ENCODE measurements around the gene ATP11C.

Gene ATP11C

DNA sequence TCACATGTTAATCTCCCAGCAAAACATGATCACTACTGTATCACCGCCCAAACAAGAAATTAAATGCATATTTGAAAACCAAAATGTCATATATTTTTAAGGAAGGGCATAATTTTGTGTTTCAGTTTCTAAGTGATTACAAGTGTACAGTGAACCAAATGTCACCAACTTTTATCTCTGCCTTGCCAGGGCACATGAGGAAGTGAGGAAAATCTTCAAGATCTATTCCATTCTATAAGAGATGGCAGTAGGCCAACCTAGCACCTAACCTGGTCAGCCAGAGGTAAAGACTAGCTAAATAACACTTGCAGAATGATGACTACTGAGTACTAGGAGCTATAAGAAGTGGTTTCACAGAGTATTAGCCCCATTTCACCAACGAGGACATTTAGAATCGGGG lies 107.2 kb downstream of the ATP11C start:
- TF ChIP-seq SIN3A (IDR thresholded peaks at IDR 0.05; ENCODE audit: borderline replicate concordance, insufficient read depth, low read length) (no peak), POLR2AphosphoS5 (IDR thresholded peaks at IDR 0.05; ENCODE audit: low read depth, low read length) (no peak), FOXP2 (optimal IDR thresholded peaks at IDR 0.05; ENCODE audit: borderline replicate concordance, extremely low read depth, extremely low read length, insufficient read depth) (no peak), TAF1 (IDR thresholded peaks at IDR 0.05; ENCODE audit: borderline replicate concordance, insufficient read depth, low read length) (no peak)
- TF ChIP-seq, protein P1, sequence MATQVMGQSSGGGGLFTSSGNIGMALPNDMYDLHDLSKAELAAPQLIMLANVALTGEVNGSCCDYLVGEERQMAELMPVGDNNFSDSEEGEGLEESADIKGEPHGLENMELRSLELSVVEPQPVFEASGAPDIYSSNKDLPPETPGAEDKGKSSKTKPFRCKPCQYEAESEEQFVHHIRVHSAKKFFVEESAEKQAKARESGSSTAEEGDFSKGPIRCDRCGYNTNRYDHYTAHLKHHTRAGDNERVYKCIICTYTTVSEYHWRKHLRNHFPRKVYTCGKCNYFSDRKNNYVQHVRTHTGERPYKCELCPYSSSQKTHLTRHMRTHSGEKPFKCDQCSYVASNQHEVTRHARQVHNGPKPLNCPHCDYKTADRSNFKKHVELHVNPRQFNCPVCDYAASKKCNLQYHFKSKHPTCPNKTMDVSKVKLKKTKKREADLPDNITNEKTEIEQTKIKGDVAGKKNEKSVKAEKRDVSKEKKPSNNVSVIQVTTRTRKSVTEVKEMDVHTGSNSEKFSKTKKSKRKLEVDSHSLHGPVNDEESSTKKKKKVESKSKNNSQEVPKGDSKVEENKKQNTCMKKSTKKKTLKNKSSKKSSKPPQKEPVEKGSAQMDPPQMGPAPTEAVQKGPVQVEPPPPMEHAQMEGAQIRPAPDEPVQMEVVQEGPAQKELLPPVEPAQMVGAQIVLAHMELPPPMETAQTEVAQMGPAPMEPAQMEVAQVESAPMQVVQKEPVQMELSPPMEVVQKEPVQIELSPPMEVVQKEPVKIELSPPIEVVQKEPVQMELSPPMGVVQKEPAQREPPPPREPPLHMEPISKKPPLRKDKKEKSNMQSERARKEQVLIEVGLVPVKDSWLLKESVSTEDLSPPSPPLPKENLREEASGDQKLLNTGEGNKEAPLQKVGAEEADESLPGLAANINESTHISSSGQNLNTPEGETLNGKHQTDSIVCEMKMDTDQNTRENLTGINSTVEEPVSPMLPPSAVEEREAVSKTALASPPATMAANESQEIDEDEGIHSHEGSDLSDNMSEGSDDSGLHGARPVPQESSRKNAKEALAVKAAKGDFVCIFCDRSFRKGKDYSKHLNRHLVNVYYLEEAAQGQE (IDR thresholded peaks at IDR 0.05; ENCODE audit: insufficient read depth in 1 of 2, low read depth in 2 of 2, low read length in 2 of 2): no peak

GRCh38 chrX:139823806-139824205 lies 109.0 kb downstream of the ATP11C start:
- TF ChIP-seq, protein P1 (IDR thresholded peaks at IDR 0.05; ENCODE audit: insufficient read depth in 1 of 2, low read depth in 2 of 2, low read length in 2 of 2): no peak
- no peak for TF ChIP-seq TAF1 (IDR thresholded peaks at IDR 0.05; ENCODE audit: borderline replicate concordance, insufficient read depth, low read length)

DNA sequence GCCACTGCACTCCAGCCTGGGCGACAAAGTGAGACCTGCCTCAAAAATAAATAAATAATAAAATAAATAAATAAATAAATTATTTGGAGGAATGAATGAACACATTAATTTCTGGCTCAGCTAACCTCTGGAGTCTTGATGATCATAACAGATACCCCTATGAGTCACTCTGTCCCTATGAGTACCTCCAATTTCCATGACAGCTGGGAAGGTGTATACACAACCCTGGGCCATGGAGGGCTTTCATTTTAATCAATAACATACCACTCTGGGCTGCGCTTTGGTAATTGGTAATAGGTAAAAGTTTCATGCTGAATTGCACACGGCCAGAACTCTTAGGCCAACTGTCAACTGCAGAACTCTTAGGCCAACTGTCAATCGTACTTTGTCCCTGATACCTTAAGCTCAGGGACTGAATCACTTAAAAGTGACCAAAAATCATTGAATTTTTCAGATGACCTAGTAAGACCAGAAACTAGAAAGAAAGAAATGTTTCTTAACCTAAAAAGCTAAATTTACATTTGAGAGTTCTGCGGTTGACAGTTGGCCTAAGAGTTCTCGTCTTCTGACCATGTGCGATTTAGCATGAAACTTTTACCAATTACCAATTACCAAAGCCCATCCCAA lies 112.4 kb downstream of the ATP11C start:
- TF ChIP-seq POLR2AphosphoS5 (IDR thresholded peaks at IDR 0.05; ENCODE audit: low read depth, low read length): no peak
- no peak for TF ChIP-seq FOXP2 (optimal IDR thresholded peaks at IDR 0.05; ENCODE audit: borderline replicate concordance, extremely low read depth, extremely low read length, insufficient read depth)
- TF ChIP-seq TAF1 (IDR thresholded peaks at IDR 0.05; ENCODE audit: borderline replicate concordance, insufficient read depth, low read length): no peak
- TF ChIP-seq SIN3A (IDR thresholded peaks at IDR 0.05; ENCODE audit: borderline replicate concordance, insufficient read depth, low read length): no peak
- TF ChIP-seq, protein P1 (IDR thresholded peaks at IDR 0.05; ENCODE audit: insufficient read depth in 1 of 2, low read depth in 2 of 2, low read length in 2 of 2): no peak

DNA sequence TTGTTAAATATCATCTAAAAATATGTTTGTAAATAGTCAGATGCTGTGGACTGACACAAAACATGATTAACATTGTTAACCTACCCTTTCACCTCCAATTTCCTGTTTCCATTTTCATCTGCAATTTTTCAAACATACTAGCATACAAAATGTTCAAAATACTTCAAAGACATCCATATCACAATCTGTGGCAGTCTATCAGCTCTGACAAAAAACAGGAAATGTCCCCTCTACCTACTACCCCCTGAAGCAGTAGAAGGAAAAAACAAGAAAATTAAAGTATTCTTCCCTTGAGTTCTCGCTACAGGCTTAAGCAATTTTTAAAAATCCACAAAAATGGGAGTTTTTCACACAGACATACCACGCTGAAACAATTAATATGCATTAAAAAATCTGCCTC lies 116.6 kb downstream of the ATP11C start:
- TF ChIP-seq FOXP2 (optimal IDR thresholded peaks at IDR 0.05; ENCODE audit: borderline replicate concordance, extremely low read depth, extremely low read length, insufficient read depth) (no peak), POLR2AphosphoS5 (IDR thresholded peaks at IDR 0.05; ENCODE audit: low read depth, low read length) (no peak), SIN3A (IDR thresholded peaks at IDR 0.05; ENCODE audit: borderline replicate concordance, insufficient read depth, low read length) (no peak), TAF1 (IDR thresholded peaks at IDR 0.05; ENCODE audit: borderline replicate concordance, insufficient read depth, low read length) (no peak)
- TF ChIP-seq, protein P1 (IDR thresholded peaks at IDR 0.05; ENCODE audit: insufficient read depth in 1 of 2, low read depth in 2 of 2, low read length in 2 of 2): no peak

- TF ChIP-seq POLR2AphosphoS5 (IDR thresholded peaks at IDR 0.05; ENCODE audit: low read depth, low read length) (no peak), FOXP2 (optimal IDR thresholded peaks at IDR 0.05; ENCODE audit: borderline replicate concordance, extremely low read depth, extremely low read length, insufficient read depth) (no peak), SIN3A (IDR thresholded peaks at IDR 0.05; ENCODE audit: borderline replicate concordance, insufficient read depth, low read length) (no peak), TAF1 (IDR thresholded peaks at IDR 0.05; ENCODE audit: borderline replicate concordance, insufficient read depth, low read length) (no peak)
- TF ChIP-seq, protein P1 (IDR thresholded peaks at IDR 0.05; ENCODE audit: insufficient read depth in 1 of 2, low read depth in 2 of 2, low read length in 2 of 2): no peak
Measured at GRCh38 chrX:139815771-139816170, 117.1 kb downstream of the ATP11C start.
